HEK293T (cell line): ENCODE data around the gene TBX3.

Source experiments
- ELF4 ChIP-seq: fragments of 450-650 bp; IDR thresholded peaks from 2 replicates; pipeline ENCODE4 v1.6.1; 2017; ENCODE audit warnings: antibody characterized with exemption
- FOXA1 ChIP-seq: fragments of 450-650 bp; IDR thresholded peaks from 2 replicates; pipeline ENCODE4 v1.6.1; 2016; ENCODE audit warnings: mild to moderate bottlenecking
- FOXK2 ChIP-seq: fragments of 450-650 bp; IDR thresholded peaks from 2 replicates; pipeline ENCODE4 v1.6.1; 2016; ENCODE audit warnings: mild to moderate bottlenecking
- LEF1 ChIP-seq: fragments of 450-650 bp; IDR thresholded peaks from 2 replicates; pipeline ENCODE4 v1.6.1; 2017; ENCODE audit warnings: mild to moderate bottlenecking, borderline replicate concordance
- NFRKB ChIP-seq: fragments of 450-650 bp; IDR thresholded peaks from 2 replicates; pipeline ENCODE4 v1.6.1; 2016; ENCODE audit warnings: mild to moderate bottlenecking, moderate library complexity
- SP1 ChIP-seq: fragments of 450-650 bp; IDR thresholded peaks from 2 replicates; pipeline ENCODE4 v1.6.1; 2017
- ZNF384 ChIP-seq: fragments of 450-650 bp; IDR thresholded peaks from 2 replicates; pipeline ENCODE4 v1.6.1; 2016

- TF ChIP-seq NFRKB (no peak), FOXK2 (no peak), FOXA1 (no peak), ZNF384 (no peak), LEF1 (no peak), SP1 (no peak), ELF4 (no peak)
Observed at GRCh38 chr12:114682785-114683708, 928 bp downstream of the TBX3 start.
